Mucosa of stomach (tissue), 1 donor: ENCODE measurements around the gene SRSF4.
"Not testable (repeated sequence)": the region's sequence is repeated elsewhere in the genome, so short reads cannot be mapped to it uniquely, and the experiment has no call there.

Source experiments
- H3K27me3 ChIP-seq: one replicate; pipeline ENCODE4 v1.7.0; 2013; ENCODE audit warnings: mild to moderate bottlenecking, low read length; ENCODE audit not compliant: control insufficient read depth, insufficient read depth
- H3K36me3 ChIP-seq: one replicate; pipeline ENCODE4 v1.7.0; 2013; ENCODE audit warnings: low read length; ENCODE audit not compliant: control insufficient read depth, insufficient read depth
- H3K4me1 ChIP-seq: one replicate; pipeline ENCODE4 v1.7.0; 2013; ENCODE audit warnings: mild to moderate bottlenecking, low read length; ENCODE audit not compliant: control insufficient read depth, insufficient read depth
- H3K4me3 ChIP-seq: one replicate; pipeline ENCODE4 v1.7.0; 2013; ENCODE audit warnings: low read length
- H3K9ac ChIP-seq: one replicate; pipeline ENCODE4 v1.7.0; 2013; ENCODE audit warnings: mild to moderate bottlenecking, low read length, moderate library complexity
- H3K9me3 ChIP-seq: one replicate; pipeline ENCODE4 v1.7.0; 2013; ENCODE audit warnings: mild to moderate bottlenecking, low read length, moderate library complexity; ENCODE audit not compliant: control insufficient read depth
- donor health status: Pancreatic carcinoma.

Gene SRSF4

GRCh38 chr1:29181413-29182225, at the start of gene SRSF4:
Gene SRSF4 (minus strand): TSS chr1:29181900. CDS start chr1:29181752, 148 bp downstream.
- peak within 1 kb of the TSS; percentile 99 for H3K9ac ChIP-seq
- H3K36me3 ChIP-seq, result no peaks in the 10 kb centered on the region
- H3K4me3 ChIP-seq, result peak within 1 kb of the TSS; percentile 77
- H3K9me3 ChIP-seq, result no peaks in the 10 kb centered on the region
- no peaks in the 10 kb centered on the region for H3K27me3 ChIP-seq
- peaks cover 20% of the 10 kb centered on the region for H3K4me1 ChIP-seq

DNA sequence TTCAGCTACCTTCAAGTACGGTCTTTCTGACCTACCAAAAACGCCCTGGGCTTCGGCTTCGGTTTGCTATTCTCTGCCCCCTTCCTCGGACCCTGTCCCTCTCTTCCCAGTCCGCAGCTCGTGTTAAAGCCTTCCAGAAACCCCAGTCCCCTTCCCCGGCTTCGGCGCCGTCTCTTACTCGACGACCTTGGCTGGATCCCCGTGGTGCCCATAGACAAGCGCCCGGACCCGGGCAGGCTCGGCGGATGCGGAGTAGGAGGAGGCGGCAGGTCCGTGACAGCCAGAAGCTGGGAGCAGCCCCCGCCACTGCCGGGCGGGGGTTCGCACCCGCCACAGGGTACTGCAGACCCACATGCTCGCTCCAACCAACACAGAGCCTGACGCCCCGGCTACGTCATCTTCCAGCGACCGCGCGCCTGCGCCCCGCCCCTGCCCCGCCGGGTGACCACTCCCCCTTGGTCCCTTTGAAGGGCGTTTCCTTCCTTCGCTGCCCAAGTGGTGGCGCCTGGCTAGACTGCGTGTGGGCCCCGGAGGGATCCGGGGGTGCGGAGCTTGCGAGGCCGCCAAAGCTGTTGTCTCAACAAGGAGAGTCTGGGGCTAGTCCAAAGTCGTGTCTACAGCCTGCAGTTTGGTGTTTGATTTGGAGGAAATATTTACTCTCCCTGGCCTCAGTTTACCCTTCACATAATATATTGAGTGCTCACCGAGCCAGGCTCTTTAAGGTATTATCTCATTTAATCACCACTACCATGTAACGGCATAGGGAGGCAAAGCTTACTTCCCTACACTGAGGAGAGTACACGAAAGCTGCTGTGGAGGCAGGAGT, 49.1 kb upstream of the SRSF4 start, which contains the start of gene MECR:
TSS of gene MECR (minus strand) at position 382 of the 826 bp plus-strand sequence. CDS start at position 354, 28 bp downstream.
- Histone ChIP-seq H3K36me3 (no peaks in the 10 kb centered on the region), H3K9me3 (no peaks in the 10 kb centered on the region), H3K27me3 (no peaks in the 10 kb centered on the region), H3K9ac (peak within 1 kb of the TSS; percentile 92), H3K4me1 (peaks cover 8% of the 10 kb centered on the region), H3K4me3 (peak within 1 kb of the TSS; percentile 90)

GRCh38 chr1:29230204-29230552, 48.5 kb upstream of the SRSF4 start:
- Histone ChIP-seq H3K4me1 (peaks cover 8% of the 10 kb centered on the region), H3K36me3 (no peaks in the 10 kb centered on the region), H3K27me3 (no peaks in the 10 kb centered on the region), H3K4me3 (peak overlapping the region; percentile 90), H3K9me3 (no peaks in the 10 kb centered on the region), H3K9ac (peak overlapping the region; percentile 92)

DNA sequence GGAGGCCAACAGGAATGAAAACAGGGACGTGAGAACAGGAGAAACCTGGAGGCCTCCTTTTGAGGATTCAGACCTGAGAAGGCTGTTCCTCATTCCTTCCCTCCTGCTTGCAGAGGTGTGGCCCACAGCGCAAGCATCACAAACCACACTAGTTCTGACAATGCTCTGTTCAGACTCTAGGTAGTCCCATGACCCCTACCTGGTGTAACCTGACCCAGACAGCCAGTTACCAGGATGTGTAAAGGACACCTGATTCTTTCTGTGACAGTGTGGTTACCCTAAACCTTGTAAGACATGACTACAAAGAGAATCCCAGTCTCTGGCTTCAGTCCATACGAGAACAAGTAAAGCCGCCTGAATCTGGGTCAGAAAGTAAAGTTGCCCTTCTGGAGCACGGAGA, 45.8 kb upstream of the SRSF4 start:
- H3K9ac ChIP-seq, result no peak overlapping the region
- H3K9me3 ChIP-seq, result no peaks in the 10 kb centered on the region
- H3K27me3 ChIP-seq, result no peaks in the 10 kb centered on the region
- H3K4me1 ChIP-seq, result peaks cover 8% of the 10 kb centered on the region
- no peaks in the 10 kb centered on the region for H3K36me3 ChIP-seq
- no peak overlapping the region for H3K4me3 ChIP-seq

DNA sequence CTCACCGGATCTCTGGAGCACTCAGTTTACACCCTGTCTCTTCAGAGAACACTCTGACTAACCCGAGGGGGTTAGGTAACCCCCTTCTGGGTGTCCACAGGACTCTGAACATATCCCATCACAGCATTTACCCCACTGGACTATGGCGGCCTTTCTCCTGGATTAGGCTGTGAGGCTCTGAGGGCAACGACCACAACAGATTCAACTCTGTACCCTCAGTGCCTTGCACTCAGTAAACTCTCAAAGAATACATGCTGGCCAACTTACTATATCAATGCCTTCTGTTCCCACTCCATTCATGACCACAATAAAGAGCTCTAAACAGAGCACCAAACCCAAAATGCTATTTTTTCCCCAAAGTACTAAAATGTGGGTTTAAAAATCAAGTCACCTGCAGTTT, 43.7 kb upstream of the SRSF4 start:
- Histone ChIP-seq H3K9ac (no peak overlapping the region), H3K4me3 (no peak overlapping the region), H3K27me3 (no peaks in the 10 kb centered on the region), H3K9me3 (no peaks in the 10 kb centered on the region), H3K4me1 (peaks cover 7% of the 10 kb centered on the region), H3K36me3 (no peaks in the 10 kb centered on the region)

DNA sequence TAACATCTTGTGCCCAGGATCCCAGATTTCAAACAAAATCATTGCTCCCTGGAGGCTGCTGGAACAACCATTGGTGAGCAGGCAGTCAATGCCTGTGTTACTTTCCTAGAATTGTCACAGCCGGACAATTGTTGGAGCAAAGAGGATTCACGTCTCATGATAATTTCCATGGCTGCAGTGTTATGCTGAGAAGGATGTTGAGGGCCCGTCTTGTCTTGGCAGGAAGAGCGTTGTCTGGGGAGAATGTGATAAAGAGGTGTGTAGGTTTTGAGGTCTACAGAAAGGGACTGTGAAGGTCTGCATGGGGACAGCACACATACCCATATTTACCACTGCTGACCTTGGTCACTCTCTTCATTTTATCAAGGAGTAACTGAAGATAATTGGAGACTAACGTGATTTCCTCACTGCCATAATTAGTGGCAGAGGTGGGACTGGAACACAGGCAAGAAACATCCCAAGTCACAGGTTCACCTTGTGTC, 42.7 kb upstream of the SRSF4 start:
- Histone ChIP-seq H3K4me1 (no peaks in the 10 kb centered on the region), H3K36me3 (no peaks in the 10 kb centered on the region), H3K9ac (no peak overlapping the region), H3K4me3 (no peak overlapping the region), H3K9me3 (no peaks in the 10 kb centered on the region), H3K27me3 (no peaks in the 10 kb centered on the region)

DNA sequence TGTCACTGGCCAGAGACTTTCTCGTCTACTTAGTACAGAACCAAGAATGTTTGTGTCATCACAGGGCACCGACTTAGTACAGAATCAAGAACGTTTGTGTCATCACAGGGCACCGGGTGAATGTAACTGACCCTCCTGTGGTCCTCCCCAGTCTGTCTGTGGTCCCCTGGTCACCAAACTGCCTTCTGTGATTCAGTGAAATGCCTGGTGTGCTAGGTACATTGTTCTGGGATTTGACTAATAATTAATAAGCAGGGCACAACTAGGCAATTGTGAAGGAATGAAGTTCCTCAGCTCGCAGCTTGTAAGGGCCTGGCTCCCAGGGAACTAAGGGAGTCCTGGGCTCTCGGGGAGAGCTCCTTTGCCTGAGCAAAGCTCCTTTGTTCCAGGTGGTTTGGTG, 41.8 kb upstream of the SRSF4 start:
- Histone ChIP-seq H3K4me3 (no peak overlapping the region), H3K4me1 (no peaks in the 10 kb centered on the region), H3K36me3 (no peaks in the 10 kb centered on the region), H3K9me3 (no peaks in the 10 kb centered on the region), H3K9ac (no peak overlapping the region), H3K27me3 (no peaks in the 10 kb centered on the region)

- Histone ChIP-seq H3K4me1 (no peaks in the 10 kb centered on the region), H3K9me3 (no peaks in the 10 kb centered on the region), H3K27me3 (no peaks in the 10 kb centered on the region), H3K36me3 (no peaks in the 10 kb centered on the region), H3K9ac (no peak overlapping the region), H3K4me3 (no peak overlapping the region)
Measured at GRCh38 chr1:29222686-29223085, 41.0 kb upstream of the SRSF4 start.

DNA sequence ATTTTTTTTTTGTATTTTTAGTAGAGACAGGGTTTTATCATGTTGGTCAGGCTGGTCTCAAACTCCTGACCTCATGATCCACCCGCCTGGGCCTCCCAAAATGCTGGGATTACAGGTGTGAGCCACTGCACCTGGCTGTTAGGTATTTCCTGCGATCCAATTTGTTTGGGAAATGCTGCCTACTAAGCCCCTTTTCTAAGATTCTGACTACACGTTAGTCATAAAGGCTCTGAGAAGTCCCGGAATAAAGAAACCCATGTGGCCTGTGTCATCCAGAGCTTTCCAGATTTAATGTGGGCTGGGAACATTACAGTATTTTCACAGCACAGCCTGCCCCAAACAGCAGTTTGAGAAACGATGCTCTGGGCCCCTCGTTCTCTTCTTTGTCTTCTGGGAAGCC, 40.6 kb upstream of the SRSF4 start:
- H3K9me3 ChIP-seq, H3K4me1 ChIP-seq, H3K9ac ChIP-seq, H3K36me3 ChIP-seq, H3K4me3 ChIP-seq, H3K27me3 ChIP-seq: not testable (repeated sequence)

GRCh38 chr1:29221296-29221695, 39.6 kb upstream of the SRSF4 start:
- no peak overlapping the region for H3K9ac ChIP-seq
- no peak overlapping the region for H3K4me3 ChIP-seq
- no peaks in the 10 kb centered on the region for H3K36me3 ChIP-seq
- no peaks in the 10 kb centered on the region for H3K9me3 ChIP-seq
- H3K4me1 ChIP-seq, result no peaks in the 10 kb centered on the region
- H3K27me3 ChIP-seq, result no peaks in the 10 kb centered on the region

DNA sequence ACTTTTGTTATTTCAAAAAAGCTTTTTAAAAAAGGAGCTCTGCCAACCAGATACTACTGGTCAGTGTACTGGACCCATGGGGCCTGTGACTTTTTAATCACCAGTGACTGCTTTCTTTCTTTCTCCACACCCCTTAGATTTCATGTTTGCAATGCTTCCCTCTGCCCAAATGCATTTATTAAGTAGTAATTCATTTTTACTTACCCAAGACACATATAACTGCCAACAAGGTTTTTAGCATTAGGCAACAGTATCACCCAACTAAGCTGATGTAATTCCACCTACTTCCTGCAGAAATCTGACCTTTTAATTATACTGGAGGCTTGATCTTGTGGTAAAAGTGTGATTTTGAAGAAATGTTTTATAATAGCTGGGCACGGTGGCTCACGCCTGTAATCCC, 36.5 kb upstream of the SRSF4 start:
- Histone ChIP-seq H3K9me3 (no peaks in the 10 kb centered on the region), H3K36me3 (no peaks in the 10 kb centered on the region), H3K4me3 (no peak overlapping the region), H3K27me3 (no peaks in the 10 kb centered on the region), H3K9ac (no peak overlapping the region), H3K4me1 (no peaks in the 10 kb centered on the region)

DNA sequence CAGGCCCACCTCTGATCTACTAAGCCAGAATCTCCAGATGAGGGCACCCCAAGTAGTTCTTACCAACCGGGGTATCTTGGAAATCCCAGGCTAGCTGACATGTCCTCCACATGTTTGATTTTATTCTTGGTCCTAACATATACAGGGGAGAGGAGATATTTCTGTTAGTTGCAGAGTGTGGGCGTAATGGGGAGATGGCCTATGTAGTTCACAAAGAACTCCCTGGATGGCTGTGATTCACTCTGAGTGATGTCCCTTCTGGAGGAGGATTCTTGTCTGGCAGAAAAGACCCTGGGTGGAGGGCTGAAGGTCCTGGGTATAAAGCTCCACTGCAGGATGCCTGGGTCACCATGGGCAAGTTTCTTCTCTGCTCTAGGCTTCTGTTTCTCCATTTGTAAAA, 35.9 kb upstream of the SRSF4 start:
- no peaks in the 10 kb centered on the region for H3K36me3 ChIP-seq
- H3K27me3 ChIP-seq, result no peaks in the 10 kb centered on the region
- H3K4me3 ChIP-seq, result no peak overlapping the region
- H3K9ac ChIP-seq, result no peak overlapping the region
- H3K4me1 ChIP-seq, result no peaks in the 10 kb centered on the region
- H3K9me3 ChIP-seq, result no peaks in the 10 kb centered on the region
